CD4-positive, alpha-beta T cell treated with Interleukin-17A for 1 hour (primary cell): Measurements from ENCODE around the gene KCNJ9.
"Not testable (repeated sequence)": the region's sequence is repeated elsewhere in the genome, so short reads cannot be mapped to it uniquely, and the experiment has no call there.

Experiments
- DNase-seq: peaks from one replicate; pipeline ENCODE4 v3.0.0-alpha.2; 2020

Gene KCNJ9

DNA sequence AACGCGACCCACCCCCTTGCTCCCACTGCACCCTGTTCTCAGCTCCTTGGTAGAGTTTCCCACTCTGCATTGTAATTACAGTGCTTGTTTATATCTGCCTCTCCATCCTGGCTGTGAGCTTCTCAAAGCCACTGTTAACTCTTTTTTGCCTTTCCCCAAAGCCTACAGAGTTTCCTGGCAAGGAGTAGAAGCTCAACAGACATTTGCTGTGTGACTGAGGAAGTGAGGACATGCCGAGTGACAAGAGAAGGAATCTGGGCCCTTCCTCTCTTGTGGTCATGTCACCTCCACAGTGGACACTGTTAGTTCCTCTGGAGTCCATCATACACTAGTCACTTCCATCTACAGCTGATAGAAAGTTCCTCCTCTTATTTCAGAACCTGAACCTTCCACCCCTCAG is 23.1 kb downstream of the KCNJ9 start:
- no peak for DNase-seq

DNA sequence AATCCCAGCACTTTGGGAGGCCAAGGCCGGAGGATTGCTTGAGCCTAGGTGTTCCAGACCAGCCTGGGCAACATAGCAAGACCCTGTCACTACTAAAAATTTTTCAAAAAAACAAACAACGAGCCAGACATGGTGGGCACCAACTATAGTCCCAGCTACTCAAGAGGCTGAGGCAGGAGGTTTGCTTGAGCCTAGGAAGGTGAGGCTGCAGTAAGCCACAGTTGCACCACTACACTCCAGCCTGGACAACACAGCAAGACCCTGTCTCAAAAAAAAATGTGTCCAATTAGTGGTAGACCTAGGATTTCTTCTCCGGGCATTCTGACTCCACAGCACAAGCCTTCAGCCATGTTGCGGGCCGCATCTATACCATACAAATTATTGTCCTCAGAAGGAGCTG is 23.8 kb downstream of the KCNJ9 start:
- no peak for DNase-seq

DNA sequence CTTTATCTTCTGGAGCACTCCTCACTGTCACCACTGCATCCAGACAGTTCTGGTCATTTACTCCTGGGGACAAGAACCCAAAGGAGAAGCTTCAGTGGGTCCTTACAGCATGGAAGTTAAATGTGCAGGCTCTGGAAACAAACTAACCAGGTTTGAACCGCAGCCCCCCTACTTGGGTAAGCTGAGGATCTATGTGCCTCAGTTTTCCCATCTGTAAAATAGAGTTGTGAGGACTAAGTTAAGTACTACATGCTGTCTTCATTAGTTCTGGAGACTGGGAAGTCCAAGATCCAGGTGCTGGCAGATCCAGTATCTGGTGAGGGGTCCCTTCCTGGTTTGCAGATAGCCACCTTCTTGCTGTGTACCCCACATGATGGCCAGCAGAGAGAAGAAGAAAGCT is 26.2 kb downstream of the KCNJ9 start:
- no peak for DNase-seq

- peak; percentile 54 for DNase-seq
Measured at GRCh38 chr1:160108888-160109662, 27.7 kb downstream of the KCNJ9 start.

DNA sequence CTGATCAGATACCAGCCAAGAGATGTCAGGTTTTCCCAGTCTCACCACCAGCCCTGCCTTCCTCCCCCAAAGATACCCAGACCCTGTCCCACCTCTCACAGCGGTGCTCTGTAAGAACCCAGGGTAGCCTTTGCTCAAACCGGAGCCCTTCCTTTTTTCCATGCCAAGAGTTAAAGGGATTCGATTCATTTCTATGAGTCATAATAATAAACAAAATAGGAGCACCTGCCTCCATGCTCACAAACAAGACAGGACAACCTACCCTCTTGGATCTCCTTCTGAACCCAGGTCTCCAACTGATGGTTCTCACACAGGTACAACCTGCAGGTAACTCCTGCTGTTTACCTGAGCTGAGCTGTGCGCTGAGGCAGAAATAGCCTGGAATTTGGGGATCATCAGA is 28.3 kb downstream of the KCNJ9 start:
- no peak for DNase-seq

DNA sequence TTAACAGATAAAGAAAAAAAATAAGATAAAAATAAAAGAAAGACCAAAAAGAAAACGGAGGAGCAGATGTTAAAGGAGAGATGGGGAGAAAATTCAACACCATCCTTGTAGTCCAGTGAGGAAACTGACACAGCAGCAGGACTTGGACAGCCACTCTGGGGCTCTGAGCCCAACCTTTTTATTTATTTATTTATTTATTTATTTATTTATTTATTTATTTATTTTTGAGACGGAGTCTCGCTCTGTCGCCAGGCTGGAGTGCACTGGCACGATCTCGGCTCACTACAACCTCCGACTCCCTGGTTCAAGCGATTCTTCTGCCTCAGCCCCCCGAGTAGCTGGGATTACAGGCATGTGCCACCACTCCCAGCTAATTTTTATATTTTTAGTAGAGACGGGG is 30.1 kb downstream of the KCNJ9 start:
- not testable (repeated sequence) for DNase-seq

GRCh38 chr1:160112357-160112756 is 31.0 kb downstream of the KCNJ9 start:
- DNase-seq = no peak

DNA sequence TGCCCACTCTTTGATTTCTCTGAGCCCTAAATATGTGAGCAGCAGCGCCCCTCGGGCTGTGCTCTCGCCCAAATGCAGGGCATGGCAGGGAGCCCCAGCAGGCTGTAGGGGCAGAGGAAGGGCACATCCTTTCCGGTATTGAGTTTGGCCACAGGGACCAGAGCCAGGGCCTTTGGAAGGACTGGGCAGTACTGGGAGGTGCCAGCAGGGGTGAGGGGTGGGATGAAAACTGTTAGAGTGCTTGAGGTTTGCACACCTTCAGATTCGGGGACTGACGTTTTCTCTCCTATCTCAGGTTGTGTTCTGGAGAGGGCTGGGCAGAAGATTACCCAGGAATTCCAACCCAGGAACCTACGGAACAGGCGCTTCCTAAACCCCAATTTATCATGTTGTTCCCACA is 32.1 kb downstream of the KCNJ9 start:
- no peak for DNase-seq

DNA sequence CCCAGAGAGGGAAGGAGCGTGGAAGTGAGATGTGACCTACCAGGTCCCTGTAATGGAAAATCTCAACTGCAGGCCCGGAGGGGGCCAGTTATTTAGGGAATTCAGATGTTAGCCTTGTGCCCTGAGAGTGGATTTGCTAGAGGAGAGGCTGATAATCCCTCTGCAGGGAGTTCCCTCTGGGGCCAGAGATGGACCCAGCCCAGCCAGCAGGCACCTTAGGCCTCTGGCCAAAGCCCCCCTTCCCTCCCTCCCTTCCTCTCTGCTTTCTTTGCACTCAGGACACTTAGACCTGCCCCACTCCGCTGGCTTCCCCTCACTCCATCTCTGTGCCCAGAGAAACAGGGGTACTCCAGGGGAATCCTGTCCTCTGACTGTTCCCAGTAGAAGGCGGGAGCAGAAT is 32.7 kb downstream of the KCNJ9 start:
- DNase-seq = no peak

GRCh38 chr1:160115545-160116282 is 34.4 kb downstream of the KCNJ9 start, which contains the start of gene ATP1A2:
Gene ATP1A2 (plus strand): TSS chr1:160115759. CDS start chr1:160115862, 103 bp downstream.
- DNase-seq = no peak

DNA sequence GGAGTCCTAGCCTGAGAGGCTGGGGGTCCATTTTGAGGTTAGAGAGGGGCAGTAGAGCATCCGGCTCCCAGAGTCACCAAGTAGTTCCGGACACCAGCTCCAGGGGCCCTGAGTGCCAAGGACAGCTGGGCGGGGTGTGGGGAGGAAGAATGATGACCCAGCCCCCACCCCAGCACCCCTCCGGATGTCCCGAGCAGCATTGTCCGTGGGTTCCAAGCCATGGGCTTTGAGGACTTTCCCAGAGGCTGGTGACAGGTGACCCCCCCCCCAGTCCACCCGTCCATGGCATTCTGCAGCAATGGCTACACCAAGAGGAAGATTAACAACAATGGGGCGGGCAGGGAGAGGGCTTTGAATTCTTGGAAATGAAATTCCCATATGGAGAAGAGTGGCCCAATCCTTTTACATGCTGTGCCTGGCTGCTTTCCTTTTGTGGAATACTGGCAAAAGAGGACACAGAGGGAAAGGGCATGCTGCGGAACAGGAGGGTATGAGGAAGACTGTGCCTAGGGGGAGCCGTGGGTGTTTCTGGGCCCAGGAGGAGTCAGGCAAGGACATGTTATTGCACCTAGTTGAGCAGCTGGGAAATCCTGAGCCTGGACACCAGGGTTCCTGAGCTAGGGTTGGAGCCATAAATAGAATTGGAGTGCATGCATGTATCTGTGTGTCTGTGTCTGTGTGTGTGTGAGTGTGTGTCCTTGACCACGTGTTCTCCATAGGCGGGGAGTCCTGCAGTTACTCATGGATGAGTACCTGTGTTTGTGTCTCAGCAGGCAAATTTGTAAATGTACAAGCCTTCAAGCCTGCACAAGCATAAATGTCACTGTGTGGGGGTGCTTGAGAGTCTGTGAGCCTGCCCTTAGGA is 35.2 kb downstream of the KCNJ9 start:
- DNase-seq = no peak

- DNase-seq = no peak
Measured at GRCh38 chr1:160117300-160117699, 36.0 kb downstream of the KCNJ9 start.

DNA sequence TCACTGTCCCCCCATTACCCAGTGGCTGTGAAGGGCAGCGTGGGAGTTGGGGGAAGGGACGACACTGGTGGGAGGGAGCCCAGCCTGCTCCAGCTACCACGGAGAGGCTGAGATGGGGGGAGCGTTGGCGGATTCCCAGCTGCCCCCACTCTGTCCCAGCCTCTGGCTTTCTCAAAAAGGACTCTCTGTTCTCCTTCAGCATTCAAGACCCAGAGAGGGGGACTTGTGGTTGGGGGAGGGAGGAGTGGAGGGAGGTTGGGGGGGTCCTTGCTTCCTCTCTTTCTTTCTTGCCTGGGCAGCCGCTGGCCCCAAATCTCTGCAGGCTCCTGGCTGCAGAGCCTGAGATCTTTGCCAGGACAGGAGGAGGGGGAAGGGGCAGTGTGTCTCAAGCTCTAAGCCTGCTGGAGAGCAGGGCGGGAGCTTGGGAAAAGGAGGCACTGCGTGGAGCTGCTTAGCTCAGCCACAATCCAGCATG is 36.4 kb downstream of the KCNJ9 start:
- DNase-seq = no peak

DNA sequence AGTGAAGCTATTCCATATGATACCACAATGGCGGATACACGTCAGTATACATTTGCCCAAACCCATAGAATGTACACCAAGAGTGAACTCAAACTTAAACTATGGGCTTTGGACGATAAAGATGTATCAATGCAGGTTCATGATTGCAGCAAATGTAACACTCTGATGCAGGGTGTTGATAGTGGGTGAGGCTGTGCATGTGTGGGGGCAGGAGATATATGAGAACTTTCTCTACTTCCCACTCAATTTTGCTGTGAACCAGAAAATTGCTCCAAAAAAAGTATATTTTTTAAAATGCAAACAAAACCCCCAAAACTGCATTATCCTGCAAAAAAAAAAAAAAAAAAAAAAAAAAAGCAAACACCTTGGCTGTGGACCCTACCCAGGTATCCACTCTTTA is 37.6 kb downstream of the KCNJ9 start:
- DNase-seq = no peak

- DNase-seq = no peak
Measured at GRCh38 chr1:160120797-160121196, 39.5 kb downstream of the KCNJ9 start.

- DNase-seq = no peak
Measured at GRCh38 chr1:160121388-160121787, 40.0 kb downstream of the KCNJ9 start.

- no peak for DNase-seq
Measured at GRCh38 chr1:160122978-160123495, 41.7 kb downstream of the KCNJ9 start.

- no peak for DNase-seq
Measured at GRCh38 chr1:160123726-160124125, 42.4 kb downstream of the KCNJ9 start.

DNA sequence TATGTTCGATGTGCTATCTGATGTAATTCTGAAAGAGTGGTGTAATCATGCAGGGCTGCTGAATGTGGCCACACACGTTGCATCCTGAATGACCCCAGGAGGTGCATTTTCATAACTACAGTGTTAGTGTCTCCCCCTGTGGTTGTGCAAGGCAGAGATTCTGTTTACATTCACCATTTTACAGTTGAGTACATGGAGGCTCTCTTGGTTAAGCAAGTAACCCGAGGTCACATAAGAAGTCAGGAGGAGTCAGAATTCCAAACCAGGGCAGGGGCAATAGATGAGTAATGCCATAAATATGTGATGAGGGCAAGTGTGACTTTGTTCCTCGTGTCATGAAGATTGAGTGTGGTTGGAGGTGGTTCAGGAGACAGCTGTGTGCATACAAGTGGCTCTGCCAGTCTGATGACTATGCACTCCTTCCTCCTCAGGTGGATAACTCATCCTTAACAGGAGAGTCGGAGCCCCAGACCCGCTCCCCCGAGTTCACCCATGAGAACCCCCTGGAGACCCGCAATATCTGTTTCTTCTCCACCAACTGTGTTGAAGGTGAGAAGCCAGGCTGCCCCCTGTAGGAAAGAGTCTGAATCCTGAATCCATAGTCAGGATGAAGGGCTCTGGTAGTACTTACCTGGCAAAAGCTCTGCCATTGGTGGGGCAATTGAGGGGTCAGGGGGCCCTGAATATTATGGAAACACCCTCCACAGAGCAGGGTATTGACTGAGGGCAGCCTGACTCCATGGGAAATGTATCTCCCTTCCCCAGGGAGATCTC is 43.6 kb downstream of the KCNJ9 start:
- DNase-seq = no peak

GRCh38 chr1:160125746-160126145 is 44.4 kb downstream of the KCNJ9 start:
- no peak for DNase-seq

GRCh38 chr1:160126342-160126741 is 45.0 kb downstream of the KCNJ9 start:
- DNase-seq = not testable (repeated sequence)

DNA sequence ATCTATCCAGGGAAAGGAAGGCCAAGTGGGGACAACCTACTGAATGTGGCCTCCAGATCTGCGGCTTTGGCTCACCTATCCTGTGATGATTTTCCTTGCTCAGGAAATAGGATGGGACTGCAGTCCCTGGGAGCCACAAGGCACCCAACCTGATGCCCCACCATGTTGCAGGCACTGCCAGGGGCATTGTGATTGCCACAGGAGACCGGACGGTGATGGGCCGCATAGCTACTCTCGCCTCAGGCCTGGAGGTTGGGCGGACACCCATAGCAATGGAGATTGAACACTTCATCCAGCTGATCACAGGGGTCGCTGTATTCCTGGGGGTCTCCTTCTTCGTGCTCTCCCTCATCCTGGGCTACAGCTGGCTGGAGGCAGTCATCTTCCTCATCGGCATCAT is 46.0 kb downstream of the KCNJ9 start:
- no peak for DNase-seq
